ENCODE data around the gene SYNGR3. TPM values are rescaled to one million over a fixed set of nuclear protein-coding genes. Genes with fewer than 3 reads are reported as not detected.
A peak's percentile ranks its signal among the peaks of the same experiment; 100 is the strongest.

Gene SYNGR3
- total and polyA plus RNA-seq, 2 of the 13 experiments (the other 11 are each of a cell fraction or from before 2014, with no cell fraction given), result 0.97 to 5.7 TPM

DNA sequence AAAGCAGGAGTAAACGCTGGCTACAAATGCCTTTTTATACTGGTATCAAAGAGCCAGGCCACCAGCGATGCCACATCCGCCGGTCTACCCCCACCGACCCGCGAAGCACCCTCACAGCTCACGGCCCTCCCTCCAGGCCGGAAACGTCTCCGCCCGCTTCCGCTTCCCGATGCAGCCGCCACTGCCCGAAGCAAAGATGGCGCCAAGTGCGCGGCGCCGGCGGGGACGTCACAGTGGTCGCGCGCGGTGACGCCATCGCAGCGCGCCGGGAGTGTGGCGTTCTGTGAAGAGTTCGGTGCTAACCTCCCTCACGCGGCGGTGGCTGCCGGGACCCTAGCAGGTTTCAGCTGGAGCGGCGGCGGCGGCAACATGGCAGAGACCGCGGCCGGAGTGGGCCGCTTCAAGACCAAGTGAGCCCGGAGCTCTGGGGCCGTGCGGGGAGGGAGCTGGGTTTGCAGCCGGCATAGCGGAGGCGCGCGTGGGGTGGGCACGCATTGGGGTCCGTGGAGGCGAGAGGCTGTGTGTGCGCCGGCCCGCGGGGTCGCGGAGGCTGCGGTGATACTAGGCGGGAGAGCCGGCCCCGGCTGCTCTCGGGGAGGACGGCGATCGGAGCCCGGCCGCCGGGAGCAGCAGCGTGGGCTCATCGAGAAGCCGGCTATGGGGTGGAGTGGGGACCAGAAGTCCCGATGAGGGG, 17.8 kb upstream of the SYNGR3 start, which contains the start of gene TBL3 (continued):
- peak; percentile 95 for TF ChIP-seq ZFP91 (CRISPR knock-in tag; IDR thresholded peaks at IDR 0.05; ENCODE audit: borderline replicate concordance)
- no peak for TF ChIP-seq NKX3-1 (CRISPR knock-in tag; IDR thresholded peaks at IDR 0.05)
- TF ChIP-seq RBM22 (optimal IDR thresholded peaks at IDR 0.05; ENCODE audit: low read length), result no peak
- peak; percentile 50 for TF ChIP-seq RXRB (CRISPR knock-in tag; IDR thresholded peaks at IDR 0.05; ENCODE audit: borderline replicate concordance)
- 0 out of 2 replicates have a peak, but pooled peaks have one; percentile 33 for TF ChIP-seq LRRFIP1 (CRISPR knock-in tag; conservative IDR thresholded peaks at IDR 0.05)
- TF ChIP-seq FOXK2 (IDR thresholded peaks at IDR 0.05), result no peak
- TF ChIP-seq, protein P1, sequence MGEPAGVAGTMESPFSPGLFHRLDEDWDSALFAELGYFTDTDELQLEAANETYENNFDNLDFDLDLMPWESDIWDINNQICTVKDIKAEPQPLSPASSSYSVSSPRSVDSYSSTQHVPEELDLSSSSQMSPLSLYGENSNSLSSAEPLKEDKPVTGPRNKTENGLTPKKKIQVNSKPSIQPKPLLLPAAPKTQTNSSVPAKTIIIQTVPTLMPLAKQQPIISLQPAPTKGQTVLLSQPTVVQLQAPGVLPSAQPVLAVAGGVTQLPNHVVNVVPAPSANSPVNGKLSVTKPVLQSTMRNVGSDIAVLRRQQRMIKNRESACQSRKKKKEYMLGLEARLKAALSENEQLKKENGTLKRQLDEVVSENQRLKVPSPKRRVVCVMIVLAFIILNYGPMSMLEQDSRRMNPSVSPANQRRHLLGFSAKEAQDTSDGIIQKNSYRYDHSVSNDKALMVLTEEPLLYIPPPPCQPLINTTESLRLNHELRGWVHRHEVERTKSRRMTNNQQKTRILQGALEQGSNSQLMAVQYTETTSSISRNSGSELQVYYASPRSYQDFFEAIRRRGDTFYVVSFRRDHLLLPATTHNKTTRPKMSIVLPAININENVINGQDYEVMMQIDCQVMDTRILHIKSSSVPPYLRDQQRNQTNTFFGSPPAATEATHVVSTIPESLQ (CRISPR knock-in tag; conservative IDR thresholded peaks at IDR 0.05), result 0 out of 2 replicates have a peak, but pooled peaks have one; percentile 77
- peak; percentile 40; the same call in 1 of the 2 replicates for TF ChIP-seq RNF2 (conservative IDR thresholded peaks at IDR 0.05; ENCODE audit: low read depth)
- TF ChIP-seq CREBL2 (CRISPR knock-in tag; IDR thresholded peaks at IDR 0.05; ENCODE audit: borderline replicate concordance), result peak; percentile 85; the same call in 1 of the 2 replicates
- TF ChIP-seq TP53 (CRISPR knock-in tag; conservative IDR thresholded peaks at IDR 0.05), result peak; percentile 33; the same call in 1 of the 2 replicates
- peak; percentile 18 for TF ChIP-seq ZEB1 (IDR thresholded peaks at IDR 0.05; ENCODE audit: insufficient replicate concordance, low read depth)
- TF ChIP-seq KDM5B (CRISPR knock-in tag; IDR thresholded peaks at IDR 0.05; ENCODE audit: borderline replicate concordance), result peak; percentile 91; the same call in 1 of the 2 replicates
- peak; percentile 39 for TF ChIP-seq ZNF407 (CRISPR knock-in tag; IDR thresholded peaks at IDR 0.05; ENCODE audit: not compliant biosample characterization)

All from HepG2 (cell line).